GM18502 (cell line): ENCODE results near the gene PCDHA1.
"Not testable (repeated sequence)": the region's sequence is repeated elsewhere in the genome, so short reads cannot be mapped to it uniquely, and the experiment has no call there.

Experiments used
- ATAC-seq: cut with Tn5 transposase; IDR thresholded peaks from one replicate; pipeline ENCODE4 v1.9.1; 2021; ENCODE audit warnings: mild to moderate bottlenecking; ENCODE audit not compliant: unreplicated experiment, poor library complexity

Gene PCDHA1

DNA sequence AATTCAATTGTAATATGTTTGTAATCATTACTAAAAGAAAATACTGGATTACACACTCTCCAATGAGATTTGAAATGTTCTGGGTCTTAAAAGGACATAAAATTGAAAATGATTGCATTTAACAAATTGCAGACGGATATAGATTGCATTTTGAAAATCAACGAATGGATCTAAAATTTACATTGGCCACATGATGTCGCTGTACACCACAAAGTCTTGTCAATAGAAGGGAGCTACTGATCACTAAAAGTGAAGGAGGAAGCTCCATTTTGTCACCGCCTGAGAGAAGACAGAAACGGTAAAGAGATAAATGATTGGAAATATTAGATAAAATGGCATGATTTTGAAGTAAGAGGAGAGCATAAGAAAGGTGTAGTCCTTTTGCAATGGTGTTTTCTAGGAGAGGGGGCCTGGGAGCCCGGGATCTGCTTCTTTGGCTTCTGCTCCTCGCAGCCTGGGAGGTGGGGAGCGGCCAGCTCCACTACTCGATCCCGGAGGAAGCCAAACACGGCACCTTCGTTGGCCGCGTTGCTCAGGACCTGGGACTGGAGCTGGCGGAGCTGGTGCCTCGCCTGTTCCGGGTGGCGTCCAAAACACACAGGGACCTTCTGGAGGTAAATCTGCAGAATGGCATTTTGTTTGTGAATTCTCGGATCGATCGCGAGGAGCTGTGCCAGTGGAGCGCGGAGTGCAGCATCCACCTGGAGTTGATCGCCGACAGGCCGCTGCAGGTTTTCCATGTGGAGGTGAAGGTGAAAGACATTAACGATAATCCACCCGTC is at the start of gene PCDHA1:
TSS of gene PCDHA1 (plus strand) at position 236 of the 782 bp plus-strand sequence.
- no peak for ATAC-seq

DNA sequence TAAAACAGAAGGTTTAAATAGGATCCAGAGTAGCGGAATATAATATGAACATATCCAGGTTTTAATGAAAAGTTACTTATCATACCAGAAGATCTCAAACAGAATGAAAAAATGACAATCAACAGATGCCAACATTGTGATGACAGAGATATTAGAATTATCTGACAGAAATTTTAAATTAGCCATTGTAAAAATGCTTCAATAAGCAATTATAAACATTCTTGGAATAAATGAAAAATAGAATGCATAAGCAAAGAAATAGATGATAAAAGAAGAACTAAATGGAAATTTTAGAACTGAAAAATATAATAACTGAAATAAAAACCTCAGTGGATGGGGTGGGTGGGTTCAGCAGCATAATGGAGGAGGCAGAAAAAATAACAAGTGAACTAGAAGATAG is 48.5 kb upstream of the PCDHA1 start:
- no peak for ATAC-seq

- no peak for ATAC-seq
Measured at GRCh38 chr5:140741967-140742366, 44.0 kb upstream of the PCDHA1 start.

DNA sequence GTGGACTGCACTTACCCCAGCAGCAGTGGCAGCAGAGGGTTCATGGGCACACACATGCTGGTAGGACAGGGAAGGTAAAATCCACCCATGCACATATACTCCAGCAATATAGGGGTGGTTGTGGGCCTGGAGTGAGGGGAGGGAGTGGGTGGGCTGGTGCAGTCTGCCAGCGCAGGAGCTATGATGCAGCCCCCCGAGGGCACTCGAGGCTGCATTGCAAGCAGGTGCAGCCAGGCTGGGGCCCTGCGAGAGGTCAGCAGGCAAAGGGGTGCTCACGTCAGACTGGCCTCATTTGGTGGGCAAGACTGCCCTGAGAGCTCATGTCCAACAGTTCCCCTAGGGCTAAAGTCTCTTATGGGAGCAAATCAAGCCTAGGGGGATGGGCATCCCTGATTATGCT is 32.4 kb upstream of the PCDHA1 start:
- no peak for ATAC-seq

DNA sequence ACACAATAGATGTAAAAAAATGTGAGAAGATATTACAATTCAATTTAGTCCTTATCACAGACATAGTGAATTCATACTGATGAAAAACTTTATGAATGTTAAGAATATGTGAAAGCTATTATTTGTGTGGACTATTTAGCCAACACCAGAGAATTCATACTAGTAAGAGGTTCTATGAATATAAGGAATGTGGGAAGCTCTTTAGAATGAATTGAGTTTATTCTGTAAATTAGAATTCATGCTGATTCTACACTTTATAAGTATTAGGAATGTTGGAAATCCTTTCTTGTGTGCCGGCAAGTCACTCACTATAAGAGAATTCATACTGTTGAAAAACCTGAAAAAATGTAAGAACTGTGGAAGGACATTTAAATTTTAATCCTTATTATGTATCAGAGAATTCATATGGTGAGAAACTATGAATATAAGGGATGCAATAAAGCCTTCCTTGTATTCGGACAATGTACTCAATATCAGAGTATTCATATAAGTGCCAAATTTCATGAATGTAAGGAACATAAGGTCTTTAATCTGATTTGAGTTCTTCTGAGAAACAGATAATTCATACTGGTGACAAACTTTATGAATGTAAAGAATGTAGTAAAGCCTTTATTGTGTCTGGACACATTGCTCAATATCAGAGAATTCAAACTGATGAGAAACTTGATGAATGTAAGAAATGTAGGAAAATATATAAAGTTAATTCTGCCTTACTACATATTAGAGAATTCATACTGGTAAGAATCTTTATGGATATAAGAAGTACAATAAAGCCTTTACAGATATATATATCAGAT is 21.6 kb upstream of the PCDHA1 start:
- no peak for ATAC-seq

DNA sequence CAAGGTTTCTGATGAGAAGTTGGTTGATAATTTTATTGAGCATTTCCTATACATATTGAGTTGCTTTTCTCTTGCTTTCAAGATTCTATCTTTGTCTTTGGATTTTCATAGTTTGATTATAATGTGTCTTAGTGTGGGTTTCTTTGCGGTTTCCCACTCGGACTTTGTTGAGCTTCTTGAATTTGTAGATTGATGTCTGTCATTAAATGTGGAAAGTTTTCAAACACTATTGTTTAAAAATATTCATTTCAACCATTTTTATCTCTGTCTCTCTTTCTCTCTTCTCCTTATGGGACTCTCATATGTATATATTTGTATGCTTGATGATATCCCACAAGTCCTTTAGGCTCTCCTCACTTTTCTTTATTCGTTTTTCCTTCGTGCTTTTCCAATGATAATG is 18.5 kb upstream of the PCDHA1 start:
- ATAC-seq, result no peak

GRCh38 chr5:140780512-140780911 is 5.4 kb upstream of the PCDHA1 start:
- ATAC-seq, result no peak

DNA sequence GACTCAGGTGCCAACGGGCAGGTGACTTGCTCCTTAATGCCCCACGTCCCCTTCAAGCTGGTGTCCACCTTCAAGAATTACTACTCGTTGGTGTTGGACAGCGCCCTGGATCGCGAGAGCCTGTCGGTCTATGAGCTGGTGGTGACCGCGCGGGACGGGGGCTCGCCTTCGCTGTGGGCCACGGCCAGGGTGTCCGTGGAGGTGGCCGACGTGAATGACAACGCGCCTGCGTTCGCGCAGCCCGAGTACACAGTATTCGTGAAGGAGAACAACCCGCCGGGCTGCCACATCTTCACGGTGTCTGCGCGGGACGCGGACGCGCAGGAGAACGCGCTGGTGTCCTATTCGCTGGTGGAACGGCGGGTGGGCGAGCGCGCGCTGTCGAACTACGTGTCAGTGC is 1.5 kb downstream of the PCDHA1 start:
- ATAC-seq, result not testable (repeated sequence)

DNA sequence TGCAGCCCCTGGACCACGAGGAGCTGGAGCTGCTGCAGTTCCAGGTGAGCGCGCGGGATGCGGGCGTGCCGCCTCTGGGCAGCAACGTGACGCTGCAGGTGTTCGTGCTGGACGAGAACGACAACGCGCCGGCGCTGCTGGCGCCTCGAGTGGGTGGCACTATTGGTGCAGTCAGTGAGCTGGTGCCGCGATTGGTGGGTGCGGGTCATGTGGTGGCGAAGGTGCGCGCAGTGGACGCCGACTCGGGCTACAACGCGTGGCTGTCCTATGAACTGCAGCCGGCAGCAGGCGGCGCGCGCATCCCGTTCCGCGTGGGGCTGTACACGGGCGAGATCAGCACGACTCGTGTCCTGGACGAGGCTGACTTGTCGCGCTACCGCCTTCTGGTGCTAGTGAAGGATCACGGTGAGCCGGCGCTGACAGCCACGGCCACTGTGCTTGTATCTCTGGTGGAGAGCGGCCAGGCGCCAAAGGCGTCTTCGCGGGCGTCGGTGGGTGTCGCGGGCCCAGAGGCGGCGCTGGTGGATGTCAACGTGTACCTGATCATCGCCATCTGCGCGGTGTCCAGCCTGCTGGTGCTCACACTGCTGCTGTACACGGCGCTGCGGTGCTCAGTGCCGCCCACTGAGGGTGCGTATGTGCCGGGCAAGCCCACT is 2.0 kb downstream of the PCDHA1 start:
- not testable (repeated sequence) for ATAC-seq

GRCh38 chr5:140791089-140791488 is 5.1 kb downstream of the PCDHA1 start:
- no peak for ATAC-seq

- ATAC-seq, result no peak
Measured at GRCh38 chr5:140794595-140795258, 8.8 kb downstream of the PCDHA1 start, which contains the start of gene PCDHA2. Gene PCDHA2 (plus strand): TSS chr5:140794852.

DNA sequence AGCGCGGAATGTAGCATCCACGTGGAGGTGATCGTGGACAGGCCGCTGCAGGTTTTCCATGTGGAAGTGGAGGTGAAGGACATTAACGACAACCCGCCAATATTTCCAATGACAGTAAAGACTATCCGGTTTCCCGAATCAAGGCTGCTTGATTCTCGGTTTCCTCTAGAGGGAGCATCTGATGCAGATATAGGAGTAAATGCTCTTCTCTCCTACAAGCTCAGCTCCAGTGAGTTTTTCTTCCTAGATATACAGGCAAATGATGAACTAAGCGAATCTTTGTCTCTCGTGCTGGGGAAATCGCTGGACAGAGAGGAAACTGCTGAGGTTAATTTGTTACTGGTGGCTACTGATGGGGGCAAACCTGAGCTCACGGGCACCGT is 9.3 kb downstream of the PCDHA1 start:
- ATAC-seq, result no peak

DNA sequence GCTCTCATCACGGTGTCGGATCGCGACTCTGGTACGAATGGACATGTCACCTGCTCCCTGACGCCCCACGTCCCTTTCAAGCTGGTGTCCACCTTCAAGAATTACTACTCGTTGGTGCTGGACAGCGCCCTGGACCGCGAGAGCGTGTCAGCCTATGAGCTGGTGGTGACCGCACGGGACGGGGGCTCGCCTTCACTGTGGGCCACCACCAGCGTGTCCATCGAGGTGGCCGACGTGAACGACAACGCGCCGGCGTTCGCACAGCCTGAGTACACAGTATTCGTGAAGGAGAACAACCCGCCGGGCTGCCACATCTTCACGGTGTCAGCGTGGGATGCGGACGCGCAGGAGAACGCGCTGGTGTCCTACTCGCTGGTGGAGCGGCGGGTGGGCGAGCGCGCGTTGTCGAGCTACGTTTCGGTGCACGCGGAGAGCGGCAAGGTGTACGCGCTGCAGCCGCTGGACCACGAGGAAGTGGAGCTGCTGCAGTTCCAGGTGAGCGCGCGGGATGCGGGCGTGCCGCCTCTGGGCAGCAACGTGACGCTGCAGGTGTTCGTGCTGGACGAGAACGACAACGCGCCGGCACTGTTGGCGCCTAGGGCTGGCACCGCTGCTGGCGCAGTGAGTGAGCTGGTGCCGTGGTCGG is 10.3 kb downstream of the PCDHA1 start:
- not testable (repeated sequence) for ATAC-seq

GRCh38 chr5:140796718-140797095 is 10.8 kb downstream of the PCDHA1 start:
- no peak for ATAC-seq

GRCh38 chr5:140800816-140801493 is 15.0 kb downstream of the PCDHA1 start, which contains the start of gene PCDHA3:
Gene PCDHA3 (plus strand): TSS chr5:140801057.
- no peak for ATAC-seq

DNA sequence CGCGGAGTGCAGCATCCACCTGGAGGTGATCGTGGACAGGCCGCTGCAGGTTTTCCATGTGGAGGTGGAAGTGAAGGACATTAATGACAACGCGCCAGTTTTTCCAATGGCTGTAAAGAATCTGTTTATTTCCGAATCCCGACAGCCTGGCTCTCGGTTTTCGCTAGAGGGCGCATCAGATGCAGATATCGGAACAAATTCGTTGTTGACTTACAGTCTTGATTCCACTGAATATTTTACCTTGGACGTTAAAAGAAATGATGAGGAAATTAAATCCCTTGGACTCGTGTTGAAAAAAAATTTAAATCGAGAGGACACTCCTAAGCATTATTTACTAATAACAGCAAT is 15.5 kb downstream of the PCDHA1 start:
- no peak for ATAC-seq

- not testable (repeated sequence) for ATAC-seq
Measured at GRCh38 chr5:140802381-140802780, 16.4 kb downstream of the PCDHA1 start.

DNA sequence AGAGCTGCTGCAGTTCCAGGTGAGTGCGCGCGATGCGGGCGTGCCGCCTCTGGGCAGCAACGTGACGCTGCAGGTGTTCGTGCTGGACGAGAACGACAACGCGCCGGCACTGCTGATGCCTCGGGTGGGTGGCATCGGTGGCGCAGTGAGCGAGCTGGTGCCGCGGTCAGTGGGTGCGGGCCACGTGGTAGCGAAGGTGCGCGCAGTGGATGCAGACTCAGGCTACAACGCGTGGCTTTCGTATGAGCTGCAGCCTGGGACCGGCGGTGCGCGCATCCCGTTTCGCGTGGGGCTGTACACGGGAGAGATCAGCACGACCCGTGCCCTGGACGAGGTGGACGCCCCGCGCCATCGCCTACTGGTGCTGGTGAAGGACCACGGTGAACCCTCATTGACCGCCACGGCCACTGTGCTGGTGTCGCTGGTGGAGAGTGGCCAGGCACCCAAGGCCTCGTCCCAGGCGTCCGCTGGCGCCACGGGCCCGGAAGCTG is 16.9 kb downstream of the PCDHA1 start:
- no peak for ATAC-seq
